NCI-H2029 treated with DMSO at 0.1 percent for 48 hours (cell line): ENCODE measurements around the gene ABCD2.
"Not testable (repeated sequence)": the region's sequence is repeated elsewhere in the genome, so short reads cannot be mapped to it uniquely, and the experiment has no call there.

Experiments used
- DNase-seq: peaks from one replicate; lab custom pipeline; 2025; lab: John Stamatoyannopoulos, UW

The ABCD2 gene

GRCh38 chr12:39612250-39612649, 7.4 kb downstream of the ABCD2 start:
- DNase-seq, result no peak

DNA sequence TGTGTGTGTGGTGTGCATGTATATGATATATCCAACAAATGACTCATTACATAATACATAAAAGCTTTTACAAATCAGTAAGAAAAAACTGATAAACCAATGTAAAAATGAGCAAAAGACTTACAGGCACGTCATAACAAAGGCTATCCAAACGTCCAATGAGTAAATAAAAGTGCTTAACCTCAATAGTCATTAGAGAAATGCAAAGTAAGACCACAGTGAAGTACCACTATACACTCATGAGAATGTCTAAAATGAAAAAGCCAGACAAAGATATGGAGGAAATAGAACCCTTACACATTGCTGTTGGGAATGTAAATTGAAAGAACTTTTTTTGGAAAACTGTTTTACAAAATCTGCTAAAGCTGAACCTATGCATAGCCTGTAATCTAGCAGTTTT, 7.8 kb downstream of the ABCD2 start:
- no peak for DNase-seq

GRCh38 chr12:39610436-39611025, 9.1 kb downstream of the ABCD2 start:
- no peak for DNase-seq

DNA sequence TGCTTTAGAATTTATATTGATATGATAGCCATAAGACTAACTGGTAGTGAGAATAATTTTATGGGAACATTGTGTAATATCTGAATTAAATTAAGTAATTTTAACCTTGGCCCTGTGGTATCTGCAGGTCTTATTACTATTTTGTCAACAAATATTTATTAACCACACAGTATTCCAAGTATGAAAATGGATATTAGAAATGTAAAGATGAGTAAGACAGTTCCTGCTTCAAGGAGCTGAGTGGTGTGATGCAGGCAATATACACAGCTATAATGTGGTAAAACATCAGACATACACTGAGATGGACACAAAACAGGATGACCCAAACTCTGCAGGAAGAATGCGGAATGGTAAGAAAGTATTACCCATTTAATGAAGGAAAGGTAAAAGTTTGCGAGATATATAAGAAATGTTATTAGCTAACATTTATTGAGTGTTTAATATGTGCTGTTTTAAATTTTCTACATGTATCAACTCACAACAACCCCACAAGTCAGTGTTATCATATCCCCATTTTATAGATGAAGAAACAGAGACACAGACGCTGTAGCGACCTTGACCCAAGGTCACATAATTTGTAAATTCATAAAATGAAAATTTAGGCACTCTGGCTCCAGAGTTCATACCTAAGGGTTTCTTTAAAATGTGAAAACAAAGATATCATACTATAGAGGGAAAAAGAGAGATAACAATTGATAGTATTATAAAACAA, 12.7 kb downstream of the ABCD2 start:
- DNase-seq, result no peak

- DNase-seq, result no peak
These were observed 13.6 kb downstream of the ABCD2 start for GRCh38 chr12:39605996-39606395.

DNA sequence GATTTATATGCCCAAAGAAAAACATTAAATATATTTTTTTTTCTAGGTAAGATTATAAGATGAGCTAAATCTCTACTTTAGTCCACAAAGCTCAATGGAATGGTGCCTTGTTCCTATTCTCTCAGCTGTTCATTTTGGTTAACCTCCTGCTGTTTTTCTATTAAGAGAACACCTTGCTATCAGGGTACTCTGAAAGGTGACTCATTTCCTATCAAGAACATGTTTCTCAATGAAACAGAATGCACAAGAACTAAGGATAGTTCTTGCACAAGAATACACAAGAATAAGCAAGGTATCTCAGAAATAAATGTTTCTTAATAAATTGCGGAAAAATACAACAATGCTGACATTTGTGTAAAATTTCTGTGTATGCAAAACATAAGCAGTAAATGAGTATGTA, 14.1 kb downstream of the ABCD2 start:
- DNase-seq, result no peak

DNA sequence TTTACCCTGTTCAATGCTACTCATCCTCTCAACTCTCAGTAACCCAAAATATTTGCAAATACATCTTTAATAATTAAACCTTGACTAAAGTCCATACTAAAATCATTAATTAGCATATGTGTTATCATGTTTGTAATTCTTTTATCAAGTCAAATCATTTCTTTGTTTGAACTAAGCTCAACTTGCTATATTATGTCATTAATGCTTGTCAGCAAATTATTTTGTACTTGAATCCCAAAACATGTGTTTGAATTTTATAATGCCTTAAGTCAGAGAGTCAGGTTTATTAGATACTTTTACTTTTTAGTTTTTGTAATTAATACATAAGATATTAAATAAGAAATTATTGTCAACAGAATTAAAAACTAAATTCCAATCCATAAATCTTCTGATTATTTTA, 16.5 kb downstream of the ABCD2 start:
- no peak for DNase-seq

DNA sequence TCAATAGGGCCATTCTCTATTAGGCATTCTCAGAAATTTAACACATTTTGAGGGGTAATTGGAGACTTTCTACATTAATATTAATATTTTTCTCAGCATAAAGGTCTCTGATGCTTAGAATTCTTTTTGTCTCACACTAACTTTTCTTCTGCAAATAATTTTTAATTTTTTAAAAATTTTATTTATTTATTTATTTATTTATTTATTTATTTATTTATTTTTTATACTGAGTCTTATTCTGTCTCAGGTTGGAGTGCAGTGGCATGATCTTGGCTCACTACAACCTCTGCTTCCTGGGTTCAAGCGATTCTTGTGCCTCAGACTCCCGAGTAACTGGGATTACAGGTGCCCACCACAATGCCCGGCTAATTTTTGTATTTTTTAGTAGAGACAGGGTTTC, 17.7 kb downstream of the ABCD2 start:
- not testable (repeated sequence) for DNase-seq

GRCh38 chr12:39595928-39596327, 23.7 kb downstream of the ABCD2 start:
- no peak for DNase-seq

DNA sequence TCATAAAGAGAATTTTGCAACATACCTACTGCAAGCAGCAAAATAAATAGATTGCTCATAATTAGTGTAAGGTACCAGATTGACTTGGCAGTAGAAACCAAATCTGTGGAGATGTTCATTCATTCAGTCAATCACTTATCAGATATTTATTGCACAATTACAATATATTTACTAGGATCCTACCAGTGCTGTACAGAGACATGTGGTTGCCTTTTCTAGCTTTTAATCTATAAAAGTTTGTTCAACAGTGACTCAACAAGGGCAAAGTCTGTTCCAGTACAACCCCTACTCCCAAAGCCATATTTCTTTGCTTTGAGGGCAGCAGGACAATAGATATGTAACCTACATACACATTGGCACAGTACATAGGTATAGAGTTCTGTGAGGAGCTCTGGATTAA, 27.3 kb downstream of the ABCD2 start:
- no peak for DNase-seq

GRCh38 chr12:39588348-39588747, 31.3 kb downstream of the ABCD2 start:
- no peak for DNase-seq

GRCh38 chr12:39587225-39587624, 32.4 kb downstream of the ABCD2 start:
- DNase-seq, result no peak

GRCh38 chr12:39586816-39587215, 32.8 kb downstream of the ABCD2 start:
- DNase-seq, result no peak

DNA sequence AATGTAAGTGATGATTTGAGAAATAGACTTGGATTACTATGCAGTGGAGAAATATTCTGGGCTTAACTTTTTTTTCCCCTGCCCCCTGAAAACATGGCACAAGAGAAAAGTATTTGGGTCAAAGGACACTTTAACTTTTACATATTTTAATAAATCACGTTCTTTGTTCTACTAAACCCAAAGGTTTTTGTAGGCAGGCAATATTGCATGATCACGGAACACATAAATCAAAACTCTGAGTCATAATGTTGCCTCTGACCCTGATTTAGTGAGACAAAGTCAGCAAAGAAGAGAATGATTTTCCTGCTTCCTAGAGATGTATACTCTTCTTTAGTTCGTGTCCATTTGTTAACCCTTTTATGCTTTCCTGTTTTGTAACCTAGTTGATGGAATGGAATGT, 38.0 kb downstream of the ABCD2 start:
- DNase-seq, result no peak

- DNase-seq, result no peak
These were observed 44.1 kb downstream of the ABCD2 start for GRCh38 chr12:39575498-39575875.

DNA sequence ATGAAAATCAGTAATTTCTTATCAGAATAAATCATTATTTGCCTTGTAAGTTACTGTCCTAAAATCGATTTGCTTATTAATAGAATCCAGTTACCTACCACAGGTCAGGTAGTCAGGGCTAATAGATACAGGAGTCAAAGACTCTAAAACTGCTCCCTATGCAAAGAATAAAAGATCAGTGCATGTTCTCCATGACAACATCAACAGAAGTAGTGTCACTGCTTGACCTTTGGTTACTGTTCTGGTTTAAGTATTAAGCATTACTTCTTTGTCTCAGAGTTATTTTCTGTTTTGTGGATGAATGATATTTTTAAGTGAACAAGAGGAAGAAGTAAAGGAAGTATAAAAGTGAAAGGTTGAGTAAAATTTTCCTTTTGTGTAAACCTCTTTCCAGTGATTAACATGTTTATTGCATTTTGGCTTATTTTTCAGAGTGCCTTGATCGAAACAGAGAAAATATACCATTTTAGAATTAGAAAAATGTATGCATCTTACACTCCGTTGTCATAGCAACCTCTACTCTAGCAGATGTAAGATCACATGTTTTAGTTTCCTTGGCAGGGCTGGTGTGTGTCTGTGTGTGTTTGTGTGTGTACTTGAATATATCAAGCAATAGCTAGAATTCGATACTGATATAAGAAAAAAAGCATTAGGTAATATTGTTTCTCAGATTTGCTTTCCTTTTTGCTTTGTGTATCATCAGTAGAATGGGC, 44.7 kb downstream of the ABCD2 start:
- DNase-seq, result no peak

- no peak for DNase-seq
These were observed 45.2 kb downstream of the ABCD2 start for GRCh38 chr12:39574378-39574777.

DNA sequence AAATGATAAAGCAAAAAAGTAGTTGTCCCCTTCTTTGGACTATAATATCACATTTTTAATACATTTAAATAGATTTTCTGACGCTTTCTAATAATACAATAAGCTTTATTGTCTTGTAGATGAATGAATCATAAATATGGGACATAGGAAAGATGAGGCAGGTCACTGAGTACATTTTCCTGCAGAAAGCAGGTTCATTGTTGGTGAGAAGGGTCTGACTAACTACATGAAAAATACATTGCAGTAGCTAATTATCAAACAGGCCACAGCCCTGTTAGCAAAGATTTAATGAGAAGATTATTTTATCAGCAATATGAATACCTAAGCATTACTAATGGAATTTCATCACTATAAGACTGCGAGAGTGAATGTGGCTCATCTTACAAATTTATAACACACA, 45.6 kb downstream of the ABCD2 start:
- DNase-seq, result no peak

DNA sequence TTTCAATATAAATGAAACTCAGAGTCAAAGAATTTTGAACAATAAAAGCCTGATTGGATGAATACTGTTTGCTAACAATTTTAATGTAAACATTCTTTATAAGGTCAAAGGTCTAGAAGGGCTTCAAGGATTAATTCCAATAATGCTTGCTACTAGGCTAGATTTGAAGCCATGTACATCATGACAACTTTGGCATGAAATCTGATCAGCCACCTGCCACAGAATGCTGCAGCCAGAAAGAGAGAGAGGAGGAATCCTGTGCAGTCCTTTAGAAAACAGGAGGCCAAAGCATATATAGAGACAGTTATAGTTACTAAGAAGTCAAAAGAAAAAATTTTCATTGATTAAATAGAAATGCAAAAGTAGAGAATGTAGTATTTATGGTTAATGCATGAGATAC, 47.1 kb downstream of the ABCD2 start:
- no peak for DNase-seq

DNA sequence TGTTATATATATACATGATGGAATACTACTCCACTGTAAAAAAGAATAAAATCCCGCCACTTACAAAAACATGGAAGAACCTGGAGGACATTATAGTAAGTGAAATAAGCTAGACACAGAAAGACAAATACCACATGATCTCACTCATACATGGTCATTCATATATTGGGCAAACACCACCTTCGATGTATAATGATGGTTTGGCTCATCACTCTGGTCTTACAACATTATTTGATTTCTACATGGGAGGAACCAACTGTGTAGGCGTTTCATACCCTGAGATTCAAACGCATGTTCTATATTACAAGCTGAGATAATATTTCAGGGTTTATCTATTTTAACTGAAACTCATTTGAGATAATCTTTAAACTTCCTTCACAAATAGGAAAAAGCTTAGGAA, 48.3 kb downstream of the ABCD2 start:
- no peak for DNase-seq

- DNase-seq, result no peak
These were observed 66.1 kb downstream of the ABCD2 start for GRCh38 chr12:39553476-39553875.

- DNase-seq, result not testable (repeated sequence)
These were observed 75.4 kb downstream of the ABCD2 start for GRCh38 chr12:39544211-39544610.

DNA sequence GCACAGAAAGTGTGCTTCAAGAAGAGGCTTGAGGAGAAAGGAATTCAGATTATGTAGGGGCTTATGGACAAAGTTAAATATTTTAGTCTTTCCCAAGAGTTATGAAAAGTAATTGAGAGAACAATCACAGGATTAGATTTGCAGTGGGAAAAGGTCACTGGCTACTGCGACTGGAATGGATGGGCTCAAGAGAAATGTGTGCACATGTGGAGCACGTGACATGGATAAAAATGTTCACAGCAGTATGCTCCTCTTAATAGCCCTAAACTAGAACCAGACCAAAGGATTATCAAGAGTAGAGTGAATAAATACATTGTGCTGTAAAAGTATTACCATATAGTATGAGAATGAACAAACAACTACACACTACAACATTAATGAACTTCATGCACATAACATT, 78.1 kb downstream of the ABCD2 start:
- DNase-seq, result no peak
